Sigmoid colon (tissue), 3 donors: ENCODE measurements around the gene GAL3ST2.

Experiments used
- POLR2A ChIP-seq, 2 donors: fragments of 450-650 bp; IDR thresholded peaks; one replicate each; pipeline ENCODE4 v1.6.1; 2016; ENCODE audit warnings: antibody characterized with exemption in 2 of 2, mild to moderate bottlenecking in 2 of 2, moderate library complexity in 2 of 2
- TF ChIP-seq, protein P1 (sequence below), 4 experiments: fragments of 450-650 bp in 3 of 4; fragments of 200-600 bp in 1 of 4; IDR thresholded peaks; one replicate each; pipeline ENCODE4 v1.5.1; 2016 to 2019; ENCODE audit warnings: antibody characterized with exemption in 4 of 4, mild to moderate bottlenecking in 3 of 4, moderate library complexity in 2 of 4

DNA sequence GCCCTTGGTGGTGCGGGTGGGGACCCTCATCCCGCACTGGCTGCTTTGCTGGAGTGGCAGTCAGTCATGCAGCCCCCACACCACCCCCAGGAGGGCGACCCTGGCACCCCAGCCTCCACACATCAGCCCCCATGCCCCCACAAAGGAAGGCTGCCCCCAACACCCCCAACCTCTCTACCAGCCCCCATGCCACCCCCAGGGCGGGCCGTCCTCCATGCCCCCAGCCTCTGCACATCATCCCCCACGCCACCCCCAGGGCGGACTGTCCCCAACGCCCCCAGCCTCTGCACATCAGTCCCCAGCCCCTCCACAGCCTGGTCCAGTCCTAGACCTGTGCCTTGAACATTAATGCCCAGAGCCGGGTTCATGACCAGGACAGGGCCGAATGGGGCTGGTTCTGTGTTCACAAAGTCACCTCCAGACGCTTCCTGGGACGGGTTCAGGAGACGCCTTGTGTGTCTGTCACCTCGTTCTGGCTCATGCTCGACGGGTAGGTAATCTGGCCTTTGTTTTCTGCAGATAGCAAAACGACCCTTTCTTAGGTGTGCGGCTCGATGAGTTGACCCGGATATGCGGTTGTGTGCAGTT lies 23.8 kb upstream of the GAL3ST2 start:
- TF ChIP-seq, protein P1, sequence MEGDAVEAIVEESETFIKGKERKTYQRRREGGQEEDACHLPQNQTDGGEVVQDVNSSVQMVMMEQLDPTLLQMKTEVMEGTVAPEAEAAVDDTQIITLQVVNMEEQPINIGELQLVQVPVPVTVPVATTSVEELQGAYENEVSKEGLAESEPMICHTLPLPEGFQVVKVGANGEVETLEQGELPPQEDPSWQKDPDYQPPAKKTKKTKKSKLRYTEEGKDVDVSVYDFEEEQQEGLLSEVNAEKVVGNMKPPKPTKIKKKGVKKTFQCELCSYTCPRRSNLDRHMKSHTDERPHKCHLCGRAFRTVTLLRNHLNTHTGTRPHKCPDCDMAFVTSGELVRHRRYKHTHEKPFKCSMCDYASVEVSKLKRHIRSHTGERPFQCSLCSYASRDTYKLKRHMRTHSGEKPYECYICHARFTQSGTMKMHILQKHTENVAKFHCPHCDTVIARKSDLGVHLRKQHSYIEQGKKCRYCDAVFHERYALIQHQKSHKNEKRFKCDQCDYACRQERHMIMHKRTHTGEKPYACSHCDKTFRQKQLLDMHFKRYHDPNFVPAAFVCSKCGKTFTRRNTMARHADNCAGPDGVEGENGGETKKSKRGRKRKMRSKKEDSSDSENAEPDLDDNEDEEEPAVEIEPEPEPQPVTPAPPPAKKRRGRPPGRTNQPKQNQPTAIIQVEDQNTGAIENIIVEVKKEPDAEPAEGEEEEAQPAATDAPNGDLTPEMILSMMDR (IDR thresholded peaks at IDR 0.05), result no peak
- TF ChIP-seq POLR2A (IDR thresholded peaks at IDR 0.05), result no peak
